Fibroblast of skin of back (primary cell): ENCODE measurements around the gene MADD. TPM values are rescaled to one million over a fixed set of nuclear protein-coding genes. Genes with fewer than 3 reads are reported as not detected.

ENCODE experiments used
- DNase-seq: peaks from one replicate; pipeline ENCODE4 v3.0.0-alpha.2; 2013
- polyA plus RNA-seq, 2 experiments: library from polyadenylated mRNA; unstranded; fragments of 120-200 nt; gene quantifications; one replicate each; pipeline ENCODE4 v1.2.1, GENCODE V29; 2013; ENCODE audit not compliant: insufficient read length in 2 of 2

MADD gene
- 28.0 TPM for polyA plus RNA-seq (2013, experiment 1 of 2; ENCODE audit: insufficient read length)
- 22.0 TPM for polyA plus RNA-seq (2013, experiment 2 of 2; ENCODE audit: insufficient read length)

DNA sequence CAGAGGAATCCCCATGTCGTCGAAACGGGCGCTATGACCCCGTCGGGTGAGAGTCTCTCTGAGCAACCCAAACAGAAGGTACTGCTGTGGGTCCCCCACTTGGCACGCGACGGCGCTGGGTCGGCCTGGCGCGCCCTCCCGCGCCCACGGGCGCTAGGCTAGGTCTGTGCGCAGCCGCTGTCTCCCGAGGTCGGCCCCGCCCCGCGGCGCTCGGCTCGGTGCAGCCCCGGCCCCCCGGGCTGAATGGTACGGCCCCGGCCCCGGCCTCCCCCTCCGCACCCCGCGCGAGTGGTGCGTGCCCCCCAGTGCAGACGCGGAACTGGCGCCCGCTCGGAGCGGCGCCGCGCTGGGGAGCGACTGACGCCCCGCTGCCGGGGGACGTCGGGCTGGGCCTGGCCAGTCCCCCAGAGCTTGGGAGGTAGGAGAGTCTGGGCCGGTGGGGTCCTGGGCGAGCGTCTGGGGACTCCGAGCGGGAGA is at the start of gene MADD:
Gene MADD, plus strand, starts transcription at position 305 of the 477 bp plus-strand sequence.
- peak; percentile 82 for DNase-seq

DNA sequence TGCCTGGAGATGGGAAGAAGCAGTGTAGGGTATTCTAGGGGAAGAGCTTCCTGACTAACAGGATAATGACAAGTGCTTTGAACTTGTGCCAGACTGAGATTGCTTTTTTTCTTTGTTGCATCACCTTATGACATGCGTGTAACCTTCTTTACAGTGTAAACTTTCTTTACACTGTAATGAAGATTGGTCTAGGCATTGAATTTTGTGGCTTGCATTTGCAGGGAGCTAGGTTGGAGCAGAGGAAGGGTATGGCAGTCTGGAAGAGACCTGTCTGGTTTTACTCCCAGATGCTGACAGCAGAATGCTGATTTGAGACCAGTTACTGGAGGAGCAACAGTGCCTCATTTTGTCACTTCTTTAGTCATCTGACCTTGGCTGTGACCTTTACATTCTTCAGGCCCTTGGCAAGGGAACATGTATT is 49.5 kb upstream of the MADD start:
- peak; percentile 76 for DNase-seq

DNA sequence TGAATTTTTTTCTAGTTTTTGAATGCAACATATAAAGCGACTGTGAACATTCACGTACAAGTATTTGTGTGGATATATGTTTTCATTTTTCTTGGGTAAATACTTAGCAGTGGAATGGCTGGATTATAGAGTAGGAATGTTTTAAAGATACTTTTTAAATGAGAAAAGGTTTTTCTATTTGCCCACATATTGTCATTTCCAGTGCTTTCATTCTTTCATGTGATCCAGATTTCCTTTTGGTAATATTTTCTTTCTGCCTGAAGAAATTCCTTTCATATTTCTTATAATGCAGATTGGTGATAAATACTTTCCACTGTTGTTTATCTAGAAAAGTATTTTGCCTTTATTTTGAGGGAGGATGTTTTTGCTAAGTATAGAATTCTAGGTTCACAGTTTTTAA is 47.2 kb upstream of the MADD start:
- peak; percentile 75 for DNase-seq

DNA sequence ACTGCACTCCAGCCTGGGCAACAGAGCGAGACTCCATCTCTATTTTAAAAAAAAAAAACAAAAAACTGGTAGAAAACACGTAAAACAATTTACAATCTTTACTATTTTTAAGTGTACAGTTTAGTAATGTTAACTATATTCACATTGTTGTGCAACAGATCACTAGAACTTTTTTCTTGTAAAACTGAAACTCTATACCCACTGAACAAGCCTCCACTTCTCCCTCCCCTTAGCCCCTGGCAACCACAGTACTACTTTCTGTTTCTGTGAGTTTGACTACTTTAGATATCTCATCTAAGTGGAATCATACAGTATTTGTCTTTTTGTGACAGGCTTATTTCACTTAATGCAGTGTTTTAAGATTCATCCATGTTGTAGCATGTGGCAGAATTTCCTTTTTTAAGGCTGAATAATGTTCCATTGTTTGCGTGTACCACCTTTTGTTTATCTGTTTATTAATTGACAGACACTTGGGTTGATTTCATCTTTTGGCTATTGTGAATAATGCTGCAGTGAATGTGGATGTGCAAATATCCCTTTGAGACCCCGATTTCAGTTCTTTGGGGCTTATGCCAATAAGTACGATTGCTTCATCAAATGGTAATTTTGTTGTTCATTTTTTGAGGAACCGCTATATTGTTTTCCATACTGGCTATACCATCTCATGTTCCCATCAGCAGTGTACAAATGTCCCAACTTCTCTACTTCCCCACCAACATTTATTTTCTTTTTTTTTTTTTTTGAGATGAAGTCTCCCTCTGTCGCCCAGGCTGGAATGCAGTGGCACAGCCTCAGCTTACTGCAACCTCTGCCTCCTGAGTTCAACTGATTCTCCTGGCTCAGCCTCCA is 44.2 kb upstream of the MADD start:
- DNase-seq: no peak

GRCh38 chr11:47229161-47229560 is 40.8 kb upstream of the MADD start:
- DNase-seq: no peak

GRCh38 chr11:47233051-47233450 is 36.9 kb upstream of the MADD start:
- no peak for DNase-seq

- peak; percentile 87 for DNase-seq
Measured at GRCh38 chr11:47233989-47234668, 35.8 kb upstream of the MADD start.

GRCh38 chr11:47234669-47235100 is 35.2 kb upstream of the MADD start:
- peak; percentile 55 for DNase-seq

DNA sequence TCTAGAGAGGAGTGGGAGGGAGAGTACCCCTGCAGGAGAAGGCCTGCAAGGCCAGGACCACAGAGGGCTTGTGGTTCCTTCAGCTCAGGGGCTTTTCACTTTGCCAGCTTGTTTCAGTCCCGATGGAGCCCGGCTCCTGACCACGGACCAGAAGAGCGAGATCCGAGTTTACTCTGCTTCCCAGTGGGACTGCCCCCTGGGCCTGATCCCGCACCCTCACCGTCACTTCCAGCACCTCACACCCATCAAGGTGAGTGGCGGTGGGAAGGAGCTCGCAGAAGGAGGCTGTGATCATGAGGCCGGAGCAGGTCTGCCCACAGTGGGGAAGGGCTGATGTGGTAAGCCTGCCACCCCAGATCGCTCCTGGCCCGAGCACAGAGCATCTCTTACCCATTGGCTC is 34.8 kb upstream of the MADD start:
- DNase-seq: no peak

DNA sequence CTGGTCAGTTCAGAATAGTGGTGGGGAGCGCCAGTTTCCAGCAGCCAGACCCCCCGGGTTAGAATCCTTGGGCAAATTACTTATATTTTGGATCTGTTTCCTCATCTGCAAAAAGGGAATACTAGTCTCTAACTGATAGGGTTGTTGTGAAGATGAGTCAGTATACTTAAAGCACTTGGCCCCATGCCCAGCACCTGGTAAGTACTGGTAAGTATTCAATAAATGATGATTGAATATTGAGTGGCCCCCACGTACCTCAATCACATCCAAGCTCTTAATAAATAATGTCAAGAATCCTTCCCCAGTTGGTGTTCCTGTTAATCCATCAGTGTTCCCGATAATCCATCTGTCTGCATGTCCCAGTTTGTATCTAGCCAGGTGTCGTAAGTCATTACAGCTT is 33.5 kb upstream of the MADD start:
- no peak for DNase-seq

DNA sequence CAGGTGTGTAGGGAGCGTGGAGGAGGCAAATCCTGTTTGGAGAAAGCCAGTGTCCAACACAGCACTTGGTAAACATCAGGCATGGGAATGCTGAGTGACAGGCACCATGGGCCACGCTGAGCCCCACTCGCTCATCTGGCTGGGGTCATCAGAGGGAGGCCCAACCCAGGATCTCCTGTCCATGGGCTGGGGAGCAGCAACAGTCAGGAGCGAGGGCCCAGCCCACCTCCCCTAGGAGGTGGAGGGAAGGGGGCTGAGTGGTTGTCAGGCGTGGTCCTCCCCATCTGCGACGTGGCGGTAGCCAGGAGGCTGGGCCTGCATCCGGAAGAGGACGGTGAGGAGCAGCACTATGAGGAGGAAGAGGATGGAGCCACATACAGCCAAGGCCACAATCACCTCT is 30.1 kb upstream of the MADD start:
- DNase-seq: no peak

GRCh38 chr11:47241841-47242301 is 28.1 kb upstream of the MADD start:
- no peak for DNase-seq

- no peak for DNase-seq
Measured at GRCh38 chr11:47242596-47243192, 27.2 kb upstream of the MADD start.

DNA sequence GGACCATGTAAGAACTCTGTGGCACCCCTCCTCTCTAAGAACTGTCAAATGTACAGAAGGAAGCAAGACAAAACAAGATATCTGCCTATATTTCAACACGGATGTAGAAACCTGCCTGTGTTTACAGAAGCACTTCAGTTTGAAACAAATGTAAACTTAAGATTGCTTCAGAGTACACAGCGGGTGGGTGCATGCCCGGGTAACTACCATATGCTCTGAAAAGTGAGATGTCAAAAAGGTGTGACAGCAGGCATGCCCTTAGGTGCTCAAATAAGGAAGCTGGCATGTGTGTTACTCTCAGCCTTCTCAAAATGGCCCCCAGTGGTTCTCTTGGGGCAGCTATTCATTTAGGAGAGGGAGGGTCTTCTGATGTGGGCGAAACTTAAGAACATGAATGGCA is 26.5 kb upstream of the MADD start:
- no peak for DNase-seq

DNA sequence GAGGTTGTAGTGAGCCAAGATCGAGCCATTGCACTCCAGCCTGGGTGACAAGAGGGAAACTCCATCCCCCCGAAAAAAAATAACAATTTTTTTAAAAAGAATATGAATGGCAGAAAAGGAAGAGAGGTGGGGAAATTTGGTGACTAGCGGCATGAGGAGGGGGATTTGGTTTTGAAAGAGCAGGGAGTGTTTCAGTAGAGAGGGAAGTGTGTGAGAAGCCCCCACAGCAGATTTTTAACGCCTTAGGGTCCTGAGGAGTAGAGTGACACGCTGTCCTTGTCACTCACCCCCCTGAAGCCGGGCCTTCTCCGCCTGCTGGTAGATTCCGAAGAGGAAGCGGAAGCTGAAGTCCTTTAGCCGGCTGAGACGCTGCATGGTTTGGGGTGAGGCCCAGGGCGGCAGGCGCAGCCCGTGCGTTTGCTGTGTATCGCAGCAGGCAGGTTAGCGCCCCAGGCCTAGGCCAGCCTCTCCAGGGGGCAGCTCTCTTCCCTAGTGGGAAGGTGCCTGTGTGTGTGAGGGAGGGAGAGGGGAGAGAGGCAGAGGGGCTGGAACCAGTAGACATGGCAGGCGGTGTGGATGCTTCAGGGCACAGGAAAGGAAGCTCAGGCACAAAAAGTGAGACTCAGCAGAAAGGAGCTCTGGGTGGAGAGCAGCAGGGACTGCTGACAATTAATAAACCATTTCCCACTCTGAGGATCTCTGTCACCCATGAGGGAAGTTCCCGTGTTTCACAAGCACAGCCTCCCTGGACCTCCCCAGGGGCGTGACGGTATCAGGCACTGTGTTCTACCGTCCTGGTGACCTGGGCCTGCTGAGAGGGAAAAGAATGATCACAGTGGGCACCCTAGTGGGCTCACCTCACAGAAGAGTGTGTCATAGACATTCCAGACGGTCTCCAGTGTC is 25.2 kb upstream of the MADD start:
- DNase-seq: no peak

DNA sequence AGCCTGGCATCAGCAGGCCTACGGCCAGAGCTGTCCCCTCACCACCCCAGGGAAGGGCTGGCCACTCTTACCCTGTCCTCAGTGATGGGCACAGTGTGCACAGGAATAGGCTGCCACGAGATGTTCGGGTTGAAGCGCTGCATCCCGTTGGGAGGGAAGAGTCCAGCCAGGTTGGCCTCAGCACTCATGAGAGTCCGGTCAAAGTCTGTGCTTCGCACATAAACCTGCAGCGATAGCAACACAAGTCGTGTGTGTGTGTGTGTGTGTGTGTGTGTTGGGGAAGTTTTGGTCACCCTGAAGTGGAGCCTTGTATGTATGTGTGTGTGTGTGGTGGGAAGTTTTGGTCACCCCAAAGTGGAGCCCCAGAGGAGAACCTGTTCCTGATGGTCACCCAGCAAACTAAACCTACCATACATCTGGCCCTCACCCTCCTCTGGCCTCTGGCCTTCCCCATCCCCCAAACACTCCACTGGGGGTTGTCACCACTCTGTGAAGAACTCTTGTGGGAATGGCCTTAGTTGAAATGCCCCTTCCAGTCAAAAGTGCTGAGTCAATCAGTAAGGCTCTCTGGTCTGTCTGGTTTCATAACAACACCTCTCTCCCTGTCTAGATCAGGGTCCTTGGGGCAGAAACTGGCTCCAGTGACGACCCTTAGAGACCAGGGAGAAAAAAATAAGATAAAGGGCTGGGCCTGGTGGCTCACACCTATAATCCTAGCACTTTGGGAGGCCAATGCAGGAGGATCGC is 24.1 kb upstream of the MADD start:
- no peak for DNase-seq

DNA sequence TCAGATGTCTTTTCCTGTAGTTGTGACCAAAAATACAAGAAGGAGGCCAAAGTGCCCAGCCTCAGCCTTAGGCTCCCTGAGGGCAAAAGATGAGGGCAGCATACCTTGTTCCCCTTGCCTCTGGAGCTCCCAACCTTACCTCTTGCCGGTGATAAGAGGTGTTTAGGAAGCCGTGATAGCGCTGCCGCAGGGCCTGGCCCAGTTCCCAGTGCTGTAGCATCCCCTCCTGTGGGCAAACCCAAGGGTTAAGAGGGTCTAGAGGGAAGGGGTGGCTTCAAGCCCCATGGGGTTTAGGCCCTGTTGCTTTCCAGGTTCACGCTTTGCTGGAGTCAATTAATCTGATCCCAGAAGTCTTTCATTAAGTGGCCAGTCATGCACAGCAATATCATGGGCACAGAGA is 22.4 kb upstream of the MADD start:
- no peak for DNase-seq

DNA sequence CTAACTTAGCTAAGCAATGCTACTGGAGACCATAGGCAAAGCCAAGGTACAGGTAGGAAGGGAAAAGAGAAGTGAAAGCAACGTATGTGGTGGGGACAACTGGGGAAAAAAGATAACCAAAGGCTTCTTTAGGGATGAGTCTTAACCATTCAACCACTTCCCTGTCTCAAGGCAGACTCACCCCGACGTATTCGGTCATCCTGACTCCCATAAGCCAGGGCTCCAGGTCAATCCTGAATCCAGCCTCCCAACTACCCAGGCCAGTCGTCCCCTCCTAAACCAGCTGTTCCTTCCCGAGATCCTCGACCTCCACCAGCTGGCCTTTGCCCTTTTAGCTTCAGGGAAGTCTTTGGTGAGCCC is 21.6 kb upstream of the MADD start:
- peak; percentile 31 for DNase-seq

DNA sequence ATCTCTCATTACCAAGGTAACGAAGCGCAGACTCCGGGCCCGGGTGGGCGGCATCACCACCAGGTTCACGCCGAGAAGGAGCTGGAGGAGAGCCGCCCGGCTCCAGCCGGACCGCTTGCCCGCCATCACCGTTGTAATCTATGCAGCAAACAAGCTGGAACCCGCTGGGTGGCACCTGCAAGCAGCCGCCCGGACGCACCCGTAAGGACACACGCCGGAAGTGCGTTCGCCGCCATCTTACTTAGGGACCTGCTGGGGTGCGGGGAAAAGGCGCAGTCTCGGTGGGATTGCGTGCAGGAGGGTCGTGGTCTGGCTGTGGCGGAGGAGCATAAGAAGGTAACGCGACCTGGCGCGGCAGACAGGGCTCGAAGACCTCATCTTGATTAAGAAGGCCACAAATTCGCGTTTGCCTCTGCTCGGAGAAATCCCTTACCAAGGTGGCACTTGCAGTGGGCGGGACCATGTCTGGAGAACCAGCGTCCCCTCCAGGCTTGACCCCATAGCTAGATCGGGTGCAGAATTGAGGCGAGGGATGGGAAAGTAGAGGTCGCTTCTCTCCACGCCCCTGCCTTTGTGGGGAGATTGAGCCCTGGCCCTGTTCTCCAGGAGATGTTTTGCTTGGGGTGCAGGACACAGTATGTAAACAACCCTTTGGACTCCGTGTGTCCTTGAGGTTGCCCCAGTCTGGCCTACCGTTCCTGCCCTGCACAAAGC is 21.1 kb upstream of the MADD start, which contains the start of gene ACP2:
Gene ACP2, minus strand, starts transcription at position 151 of the 714 bp plus-strand sequence. Its CDS starts 25 bp downstream, at position 126.
- DNase-seq: peak; percentile 84

GRCh38 chr11:47249378-47249715 is 20.6 kb upstream of the MADD start:
- DNase-seq: no peak

DNA sequence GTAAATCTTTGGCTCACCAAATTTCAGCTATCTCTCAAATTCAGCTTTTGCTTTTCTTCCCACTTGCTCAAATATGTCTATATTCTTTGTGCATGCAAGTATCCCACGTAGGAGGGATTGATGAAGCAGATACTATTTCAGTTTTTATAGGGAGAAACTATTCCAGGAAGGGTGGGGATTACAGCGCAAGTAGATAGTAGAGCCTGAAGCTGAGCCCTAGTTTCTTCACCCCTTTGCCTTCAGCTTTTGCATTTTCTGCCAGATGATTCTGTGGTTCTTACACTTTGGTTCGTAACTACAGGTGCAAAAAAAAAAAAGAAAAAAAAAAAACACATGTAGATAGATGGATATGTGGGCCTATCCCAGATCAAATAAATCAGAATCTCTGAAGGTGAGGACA is 18.2 kb upstream of the MADD start:
- no peak for DNase-seq
